GM12892 (cell line): ENCODE measurements around the gene ATF7.

Source experiments
- POLR2A ChIP-seq: IDR thresholded peaks from 2 replicates; pipeline ENCODE4 v1.6.1; 2011; ENCODE audit warnings: low read depth, low read length, control low read depth
- POLR2AphosphoS5 ChIP-seq: IDR thresholded peaks from 2 replicates; pipeline ENCODE4 v1.6.1; 2011; ENCODE audit warnings: low read depth, low read length, control low read depth

- TF ChIP-seq POLR2A (no peak), POLR2AphosphoS5 (no peak)
Measured at GRCh38 chr12:53479331-53479730, 146.9 kb downstream of the ATF7 start.
